ENCODE measurements around the gene RSAD1.

DNA sequence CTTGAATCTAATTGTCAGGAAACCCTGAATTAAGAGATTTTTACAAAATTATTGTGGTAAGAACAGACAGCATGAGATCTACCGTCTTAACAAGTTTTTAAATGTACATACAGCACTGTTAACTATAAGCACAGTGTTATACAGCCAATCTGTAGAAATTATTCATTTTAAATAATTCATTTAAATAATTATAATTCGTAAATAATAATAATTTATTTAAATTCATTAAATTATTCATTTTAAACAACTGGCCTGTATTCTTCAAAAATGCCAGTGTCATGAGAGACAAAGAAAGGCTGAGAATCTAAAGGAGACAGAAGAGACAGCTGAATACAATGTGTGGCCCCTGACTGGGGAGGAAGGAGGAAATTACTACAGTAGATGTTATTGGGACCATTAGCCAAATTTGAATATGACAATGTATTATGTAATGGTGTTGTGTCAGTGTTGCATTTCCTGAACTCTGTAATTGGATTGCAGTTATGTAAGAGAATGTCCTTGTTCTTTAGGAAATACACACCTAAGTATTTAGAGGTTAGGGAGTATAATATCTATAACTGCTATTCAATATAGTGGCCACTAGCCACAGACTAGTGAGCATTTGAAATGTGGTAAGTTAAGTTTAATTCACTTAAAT is 2.3 kb downstream of the RSAD1 start:
- TF ChIP-seq POLR2AphosphoS5 (IDR thresholded peaks at IDR 0.05) (no peak), POLR2A (IDR thresholded peaks at IDR 0.05) (no peak)
- TF ChIP-seq, protein P1, sequence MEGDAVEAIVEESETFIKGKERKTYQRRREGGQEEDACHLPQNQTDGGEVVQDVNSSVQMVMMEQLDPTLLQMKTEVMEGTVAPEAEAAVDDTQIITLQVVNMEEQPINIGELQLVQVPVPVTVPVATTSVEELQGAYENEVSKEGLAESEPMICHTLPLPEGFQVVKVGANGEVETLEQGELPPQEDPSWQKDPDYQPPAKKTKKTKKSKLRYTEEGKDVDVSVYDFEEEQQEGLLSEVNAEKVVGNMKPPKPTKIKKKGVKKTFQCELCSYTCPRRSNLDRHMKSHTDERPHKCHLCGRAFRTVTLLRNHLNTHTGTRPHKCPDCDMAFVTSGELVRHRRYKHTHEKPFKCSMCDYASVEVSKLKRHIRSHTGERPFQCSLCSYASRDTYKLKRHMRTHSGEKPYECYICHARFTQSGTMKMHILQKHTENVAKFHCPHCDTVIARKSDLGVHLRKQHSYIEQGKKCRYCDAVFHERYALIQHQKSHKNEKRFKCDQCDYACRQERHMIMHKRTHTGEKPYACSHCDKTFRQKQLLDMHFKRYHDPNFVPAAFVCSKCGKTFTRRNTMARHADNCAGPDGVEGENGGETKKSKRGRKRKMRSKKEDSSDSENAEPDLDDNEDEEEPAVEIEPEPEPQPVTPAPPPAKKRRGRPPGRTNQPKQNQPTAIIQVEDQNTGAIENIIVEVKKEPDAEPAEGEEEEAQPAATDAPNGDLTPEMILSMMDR (IDR thresholded peaks at IDR 0.05) = no peak
